Ishikawa (cell line): Measurements from ENCODE around the gene MAN2B1.

ENCODE experiments used
- CEBPB ChIP-seq: IDR thresholded peaks from 2 replicates; pipeline ENCODE4 v1.6.1; 2012
- CREB1 ChIP-seq: IDR thresholded peaks from 2 replicates; pipeline ENCODE4 v1.6.1; 2012; ENCODE audit warnings: low read depth
- EGR1 ChIP-seq: IDR thresholded peaks from 2 replicates; pipeline ENCODE4 v1.6.1; 2012
- EP300 ChIP-seq: IDR thresholded peaks from 2 replicates; pipeline ENCODE4 v1.6.1; 2012; ENCODE audit warnings: borderline replicate concordance
- FOXM1 ChIP-seq: IDR thresholded peaks from 2 replicates; pipeline ENCODE4 v1.6.1; 2012; ENCODE audit warnings: low read depth, borderline replicate concordance
- MAX ChIP-seq: IDR thresholded peaks from 2 replicates; pipeline ENCODE4 v1.6.1; 2012
- NFIC ChIP-seq: IDR thresholded peaks from 2 replicates; pipeline ENCODE4 v1.6.1; 2012
- RAD21 ChIP-seq: IDR thresholded peaks from 2 replicates; pipeline ENCODE4 v1.6.1; 2012; ENCODE audit warnings: low read depth
- TAF1 ChIP-seq: IDR thresholded peaks from 2 replicates; pipeline ENCODE4 v1.6.1; 2012; ENCODE audit warnings: low read depth, mild to moderate bottlenecking
- TCF12 ChIP-seq: IDR thresholded peaks from 2 replicates; pipeline ENCODE4 v1.6.1; 2012; ENCODE audit warnings: low read depth
- TEAD4 ChIP-seq: IDR thresholded peaks from 2 replicates; pipeline ENCODE4 v1.6.1; 2012
- YY1 ChIP-seq: IDR thresholded peaks from 2 replicates; pipeline ENCODE4 v1.6.1; 2012; ENCODE audit warnings: low read depth
- ZBTB7A ChIP-seq: IDR thresholded peaks from 2 replicates; pipeline ENCODE4 v1.6.1; 2012; ENCODE audit warnings: low read depth
- TF ChIP-seq, protein P1 (sequence below): IDR thresholded peaks from 2 replicates; pipeline ENCODE4 v1.6.1; 2012; ENCODE audit warnings: low read depth, mild to moderate bottlenecking
- TF ChIP-seq, protein P2 (sequence below): IDR thresholded peaks from 2 replicates; pipeline ENCODE4 v1.6.1; 2012

Gene MAN2B1

DNA sequence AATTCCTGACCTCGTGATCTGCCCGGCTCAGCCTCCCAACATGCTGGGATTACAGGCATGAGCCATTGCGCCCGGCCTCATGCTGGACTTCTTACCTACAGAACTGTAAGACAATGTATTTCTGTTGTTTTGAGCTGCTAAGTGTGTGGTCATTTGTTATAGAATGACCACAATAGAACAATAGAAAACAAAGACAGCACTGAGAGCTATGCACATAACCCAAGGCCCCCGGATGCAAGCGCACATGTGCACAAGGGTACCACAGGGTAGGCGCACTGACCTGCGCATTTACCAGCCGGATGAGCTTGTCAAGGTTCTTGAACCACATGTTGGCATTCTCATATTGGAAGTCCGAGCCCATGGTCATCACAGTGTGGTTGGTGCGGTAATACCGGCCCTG, 5.6 kb downstream of the MAN2B1 start:
- no peak for TF ChIP-seq CREB1
- TF ChIP-seq MAX = no peak

- TF ChIP-seq TCF12 (no peak), RAD21 (no peak), TAF1 (no peak), YY1 (no peak), TEAD4 (no peak), FOXM1 (no peak), CREB1 (no peak), MAX (no peak), ZBTB7A (no peak), NFIC (no peak), EGR1 (no peak), EP300 (no peak), CEBPB (no peak)
- TF ChIP-seq, protein P1, sequence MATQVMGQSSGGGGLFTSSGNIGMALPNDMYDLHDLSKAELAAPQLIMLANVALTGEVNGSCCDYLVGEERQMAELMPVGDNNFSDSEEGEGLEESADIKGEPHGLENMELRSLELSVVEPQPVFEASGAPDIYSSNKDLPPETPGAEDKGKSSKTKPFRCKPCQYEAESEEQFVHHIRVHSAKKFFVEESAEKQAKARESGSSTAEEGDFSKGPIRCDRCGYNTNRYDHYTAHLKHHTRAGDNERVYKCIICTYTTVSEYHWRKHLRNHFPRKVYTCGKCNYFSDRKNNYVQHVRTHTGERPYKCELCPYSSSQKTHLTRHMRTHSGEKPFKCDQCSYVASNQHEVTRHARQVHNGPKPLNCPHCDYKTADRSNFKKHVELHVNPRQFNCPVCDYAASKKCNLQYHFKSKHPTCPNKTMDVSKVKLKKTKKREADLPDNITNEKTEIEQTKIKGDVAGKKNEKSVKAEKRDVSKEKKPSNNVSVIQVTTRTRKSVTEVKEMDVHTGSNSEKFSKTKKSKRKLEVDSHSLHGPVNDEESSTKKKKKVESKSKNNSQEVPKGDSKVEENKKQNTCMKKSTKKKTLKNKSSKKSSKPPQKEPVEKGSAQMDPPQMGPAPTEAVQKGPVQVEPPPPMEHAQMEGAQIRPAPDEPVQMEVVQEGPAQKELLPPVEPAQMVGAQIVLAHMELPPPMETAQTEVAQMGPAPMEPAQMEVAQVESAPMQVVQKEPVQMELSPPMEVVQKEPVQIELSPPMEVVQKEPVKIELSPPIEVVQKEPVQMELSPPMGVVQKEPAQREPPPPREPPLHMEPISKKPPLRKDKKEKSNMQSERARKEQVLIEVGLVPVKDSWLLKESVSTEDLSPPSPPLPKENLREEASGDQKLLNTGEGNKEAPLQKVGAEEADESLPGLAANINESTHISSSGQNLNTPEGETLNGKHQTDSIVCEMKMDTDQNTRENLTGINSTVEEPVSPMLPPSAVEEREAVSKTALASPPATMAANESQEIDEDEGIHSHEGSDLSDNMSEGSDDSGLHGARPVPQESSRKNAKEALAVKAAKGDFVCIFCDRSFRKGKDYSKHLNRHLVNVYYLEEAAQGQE = no peak
- TF ChIP-seq, protein P2, sequence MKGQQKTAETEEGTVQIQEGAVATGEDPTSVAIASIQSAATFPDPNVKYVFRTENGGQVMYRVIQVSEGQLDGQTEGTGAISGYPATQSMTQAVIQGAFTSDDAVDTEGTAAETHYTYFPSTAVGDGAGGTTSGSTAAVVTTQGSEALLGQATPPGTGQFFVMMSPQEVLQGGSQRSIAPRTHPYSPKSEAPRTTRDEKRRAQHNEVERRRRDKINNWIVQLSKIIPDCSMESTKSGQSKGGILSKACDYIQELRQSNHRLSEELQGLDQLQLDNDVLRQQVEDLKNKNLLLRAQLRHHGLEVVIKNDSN = no peak
These were observed 8.6 kb downstream of the MAN2B1 start for GRCh38 chr19:12657966-12658365.

DNA sequence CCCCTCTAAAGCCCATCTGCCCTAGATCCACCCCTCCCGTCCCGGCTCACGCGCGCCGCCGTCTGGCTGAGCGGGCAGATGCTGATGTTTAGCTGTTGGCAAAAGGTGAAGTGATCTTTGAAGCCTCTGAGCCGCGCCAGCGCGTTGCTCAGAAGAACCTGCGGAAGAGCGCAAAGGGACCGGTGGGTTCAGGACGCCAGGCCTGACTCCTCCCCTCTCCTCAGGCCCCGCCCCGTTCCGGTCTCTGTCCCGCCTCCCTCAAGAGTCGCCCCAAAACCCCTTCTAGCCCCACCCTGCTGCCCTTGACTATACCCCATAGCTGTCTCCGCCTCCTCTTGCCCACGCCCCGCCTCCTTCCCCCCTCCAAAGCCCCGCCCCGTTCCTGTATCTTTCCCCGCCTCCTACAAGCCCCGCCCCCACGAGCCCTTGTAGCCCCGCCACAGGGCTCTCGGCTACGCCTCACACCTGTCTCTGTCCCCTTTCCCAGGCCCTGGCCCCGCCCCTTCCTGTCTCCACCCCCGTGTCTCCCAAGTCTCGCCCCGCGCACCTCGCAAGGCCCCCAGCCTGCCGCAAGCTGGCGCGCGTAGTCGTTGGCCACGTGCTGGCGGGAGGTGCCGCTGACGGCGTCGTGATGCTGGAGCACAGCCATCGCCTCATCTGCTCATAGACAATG, 9.5 kb downstream of the MAN2B1 start:
- no peak for TF ChIP-seq CEBPB
- no peak for TF ChIP-seq EGR1
- TF ChIP-seq EP300 = no peak
- TF ChIP-seq RAD21 = no peak
- TF ChIP-seq, protein P1 = no peak
- no peak for TF ChIP-seq TAF1
- TF ChIP-seq YY1 = no peak
- no peak for TF ChIP-seq TEAD4
- TF ChIP-seq, protein P2 = no peak
- no peak for TF ChIP-seq FOXM1
- TF ChIP-seq NFIC = no peak
- no peak for TF ChIP-seq CREB1
- no peak for TF ChIP-seq TCF12

- TF ChIP-seq, protein P2 = no peak
- TF ChIP-seq YY1 = no peak
- TF ChIP-seq, protein P1 = no peak
- TF ChIP-seq CEBPB = no peak
- no peak for TF ChIP-seq MAX
These were observed 11.0 kb downstream of the MAN2B1 start for GRCh38 chr19:12655546-12655945.
